ENCODE measurements around the gene SMCO3.

The SMCO3 gene

GRCh38 chr12:14770496-14771461 is 43.2 kb downstream of the SMCO3 start (continued):
- peak; percentile 75; the same call in 1 of the 2 replicates for TF ChIP-seq ZNF639 (tag by site-specific recombination; IDR thresholded peaks at IDR 0.05)
- TF ChIP-seq ZFP69B (tag by site-specific recombination; IDR thresholded peaks at IDR 0.05) = peak; percentile 41; the same call in 1 of the 2 replicates
- TF ChIP-seq ZNF76 (tag by site-specific recombination; IDR thresholded peaks at IDR 0.05; ENCODE audit: borderline replicate concordance, low read depth) = no peak
- no peak for TF ChIP-seq ZNF585B (tag by site-specific recombination; IDR thresholded peaks at IDR 0.05)
- TF ChIP-seq ZNF292 (tag by site-specific recombination; IDR thresholded peaks at IDR 0.05; ENCODE audit: borderline replicate concordance, low read depth) = no peak
- no peak for TF ChIP-seq ZNF830 (tag by site-specific recombination; IDR thresholded peaks at IDR 0.05; ENCODE audit: low read depth)
- peak; percentile 66 for TF ChIP-seq ZBTB26 (tag by site-specific recombination; optimal IDR thresholded peaks at IDR 0.05)
- TF ChIP-seq ZNF501 (tag by site-specific recombination; IDR thresholded peaks at IDR 0.05) = peak; percentile 87; the same call in 1 of the 2 replicates
- TF ChIP-seq ZNF792 (tag by site-specific recombination; IDR thresholded peaks at IDR 0.05) = no peak
- no peak for TF ChIP-seq ZNF169 (tag by site-specific recombination; IDR thresholded peaks at IDR 0.05)
- peak; percentile 51; the same call in 1 of the 2 replicates for TF ChIP-seq ZNF837 (tag by site-specific recombination; IDR thresholded peaks at IDR 0.05)
- no peak for TF ChIP-seq ZBTB49 (tag by site-specific recombination; IDR thresholded peaks at IDR 0.05; ENCODE audit: low read depth)
- TF ChIP-seq ZNF843 (tag by site-specific recombination; IDR thresholded peaks at IDR 0.05) = no peak; the same call in 1 of the 2 replicates
- no peak for TF ChIP-seq ZNF48 (tag by site-specific recombination; IDR thresholded peaks at IDR 0.05)
- TF ChIP-seq SETDB1 (IDR thresholded peaks at IDR 0.05; ENCODE audit: insufficient read length, low read length) = no peak
- 0 out of 2 replicates have a peak, but pooled peaks have one; percentile 58 for TF ChIP-seq KLF10 (tag by site-specific recombination; IDR thresholded peaks at IDR 0.05)
- no peak for TF ChIP-seq ZNF548 (tag by site-specific recombination; IDR thresholded peaks at IDR 0.05)
- peak; percentile 69; the same call in 1 of the 2 replicates for TF ChIP-seq ZFP37 (tag by site-specific recombination; IDR thresholded peaks at IDR 0.05)
- peak; percentile 24 for TF ChIP-seq ZBTB21 (tag by site-specific recombination; IDR thresholded peaks at IDR 0.05)
- no peak for TF ChIP-seq ZNF157 (tag by site-specific recombination; IDR thresholded peaks at IDR 0.05)
- peak; percentile 63; the same call in 1 of the 2 replicates for TF ChIP-seq ZNF394 (tag by site-specific recombination; IDR thresholded peaks at IDR 0.05; ENCODE audit: borderline replicate concordance)
- no peak; the same call in 1 of the 2 replicates for TF ChIP-seq GLI4 (tag by site-specific recombination; IDR thresholded peaks at IDR 0.05)
- TF ChIP-seq ZNF510 (tag by site-specific recombination; IDR thresholded peaks at IDR 0.05; ENCODE audit: insufficient replicate concordance) = no peak
- TF ChIP-seq MYNN (tag by site-specific recombination; IDR thresholded peaks at IDR 0.05; ENCODE audit: borderline replicate concordance) = no peak
- peak; percentile 27; the same call in 1 of the 2 replicates for TF ChIP-seq ZNF623 (tag by site-specific recombination; IDR thresholded peaks at IDR 0.05)
- no peak for TF ChIP-seq ZNF19 (tag by site-specific recombination; IDR thresholded peaks at IDR 0.05; ENCODE audit: low read depth)
- TF ChIP-seq ZBTB11 (tag by site-specific recombination; conservative IDR thresholded peaks at IDR 0.05; ENCODE audit: low read depth) = peak; percentile 54; the same call in 1 of the 2 replicates
- no peak for TF ChIP-seq ZNF155 (tag by site-specific recombination; IDR thresholded peaks at IDR 0.05)
- peak; percentile 27; the same call in 1 of the 2 replicates for TF ChIP-seq ZNF768 (tag by site-specific recombination; IDR thresholded peaks at IDR 0.05)
- TF ChIP-seq ZNF16 (tag by site-specific recombination; IDR thresholded peaks at IDR 0.05; ENCODE audit: low read depth) = no peak
- peak; percentile 59; the same call in 1 of the 2 replicates for TF ChIP-seq ZNF350 (tag by site-specific recombination; IDR thresholded peaks at IDR 0.05)

All from HEK293 (cell line).